Measurements from ENCODE around the gene MAP6.

DNA sequence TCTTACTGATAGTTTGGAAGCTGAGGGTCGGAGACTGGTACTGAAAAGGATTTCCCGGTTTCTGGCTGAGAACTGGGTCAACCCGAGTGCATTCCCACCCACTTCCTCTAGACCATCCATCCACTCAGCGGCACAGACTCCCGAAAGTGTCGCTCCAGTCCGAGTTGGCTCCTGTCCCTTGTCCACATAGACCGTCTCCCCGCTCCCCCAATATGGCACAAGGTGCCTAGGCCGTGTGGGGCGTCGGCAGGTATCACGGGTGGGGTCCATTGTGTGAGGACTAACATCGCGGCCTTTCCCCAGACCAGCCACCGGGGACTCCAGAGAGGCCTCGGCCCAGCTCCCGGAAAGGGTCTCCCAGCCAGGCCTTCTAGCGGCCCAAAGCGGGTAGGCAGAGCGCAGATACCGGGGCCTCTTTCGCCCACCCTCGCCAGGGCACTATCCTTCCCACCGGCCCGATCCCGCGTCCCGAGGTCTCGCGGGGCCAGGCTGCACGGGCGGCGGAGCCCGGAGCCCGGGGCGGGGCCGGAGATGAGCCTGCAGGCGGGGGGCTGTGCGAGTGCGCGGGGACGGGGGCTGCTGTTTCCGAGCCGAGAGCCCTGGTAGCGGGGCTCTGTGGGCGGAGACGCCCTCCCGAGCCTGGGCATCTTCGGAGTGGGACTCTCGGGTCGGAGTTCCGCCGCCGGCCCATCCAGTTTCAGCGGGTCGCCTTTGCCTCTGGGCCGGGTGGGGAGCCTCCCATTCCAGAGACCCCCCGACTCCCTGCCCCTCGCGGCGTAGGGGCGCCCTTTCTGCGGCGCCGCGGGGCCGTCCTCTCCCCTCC lies 85.7 kb downstream of the MAP6 start:
- TF ChIP-seq, protein P1, sequence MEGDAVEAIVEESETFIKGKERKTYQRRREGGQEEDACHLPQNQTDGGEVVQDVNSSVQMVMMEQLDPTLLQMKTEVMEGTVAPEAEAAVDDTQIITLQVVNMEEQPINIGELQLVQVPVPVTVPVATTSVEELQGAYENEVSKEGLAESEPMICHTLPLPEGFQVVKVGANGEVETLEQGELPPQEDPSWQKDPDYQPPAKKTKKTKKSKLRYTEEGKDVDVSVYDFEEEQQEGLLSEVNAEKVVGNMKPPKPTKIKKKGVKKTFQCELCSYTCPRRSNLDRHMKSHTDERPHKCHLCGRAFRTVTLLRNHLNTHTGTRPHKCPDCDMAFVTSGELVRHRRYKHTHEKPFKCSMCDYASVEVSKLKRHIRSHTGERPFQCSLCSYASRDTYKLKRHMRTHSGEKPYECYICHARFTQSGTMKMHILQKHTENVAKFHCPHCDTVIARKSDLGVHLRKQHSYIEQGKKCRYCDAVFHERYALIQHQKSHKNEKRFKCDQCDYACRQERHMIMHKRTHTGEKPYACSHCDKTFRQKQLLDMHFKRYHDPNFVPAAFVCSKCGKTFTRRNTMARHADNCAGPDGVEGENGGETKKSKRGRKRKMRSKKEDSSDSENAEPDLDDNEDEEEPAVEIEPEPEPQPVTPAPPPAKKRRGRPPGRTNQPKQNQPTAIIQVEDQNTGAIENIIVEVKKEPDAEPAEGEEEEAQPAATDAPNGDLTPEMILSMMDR (IDR thresholded peaks at IDR 0.05; ENCODE audit: insufficient read depth, low read length, poor library complexity, severe bottlenecking), result no peak
- TF ChIP-seq EZH2phosphoT487 (conservative IDR thresholded peaks at IDR 0.05; ENCODE audit: low read length), result no peak

Measured in SU-DHL-6 (cell line).